Coronary artery (tissue), 2 donors: ENCODE measurements around the gene ACTR3C.
"Not testable (repeated sequence)": the region's sequence is repeated elsewhere in the genome, so short reads cannot be mapped to it uniquely, and the experiment has no call there.

Experiments used
- DNase-seq: peaks from one replicate; pipeline ENCODE4 v3.0.0-alpha.2; 2017; ENCODE audit warnings: low spot score
- H3K27ac ChIP-seq, 2 donors: fragments of 200-600 bp; sonication (generic); one replicate each; pipeline ENCODE4 v1.5.1; 2016 to 2019
- H3K4me3 ChIP-seq: fragments of 200-600 bp; sonication (generic); 2 replicates; pipeline ENCODE4 v1.5.1; 2016; ENCODE audit warnings: mild to moderate bottlenecking, moderate library complexity
- TF ChIP-seq, protein P1 (sequence below): fragments of 200-600 bp; sonication (generic); IDR thresholded peaks from one replicate; pipeline ENCODE4 v1.5.1; 2019; ENCODE audit warnings: antibody characterized with exemption

The ACTR3C gene

DNA sequence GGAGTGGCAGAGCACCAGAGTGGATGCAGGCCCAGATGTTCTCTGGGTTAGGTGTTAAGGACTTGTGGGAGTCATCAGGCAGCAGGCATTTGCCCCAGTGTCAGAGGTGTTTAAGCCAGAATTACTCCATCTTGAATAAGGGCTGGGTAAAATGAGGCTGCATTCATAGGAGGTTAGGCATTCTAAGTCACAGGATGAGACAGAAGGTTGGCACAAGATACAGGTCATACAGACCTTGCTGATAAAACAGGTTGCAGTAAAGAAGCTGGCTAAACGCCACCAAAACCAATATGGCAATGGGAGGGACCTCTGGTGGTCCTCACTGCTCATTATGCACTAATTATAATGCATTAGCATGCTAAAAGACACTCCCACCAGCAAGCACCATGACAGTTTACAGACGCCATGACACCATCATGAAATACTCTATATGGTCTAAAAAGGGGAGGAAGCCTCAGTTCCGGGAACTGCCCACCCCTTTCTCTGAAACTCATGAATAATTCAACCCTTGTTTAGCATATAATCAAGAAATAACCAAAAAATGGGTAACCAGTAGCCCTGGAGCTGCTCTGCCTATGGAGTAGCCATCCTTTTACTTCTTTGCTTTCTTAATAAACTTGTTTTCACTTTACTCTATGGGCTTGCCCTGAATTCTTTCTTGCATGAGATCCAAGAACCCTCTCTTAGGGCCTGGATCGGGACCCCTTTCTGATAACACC, 1.1 kb downstream of the ACTR3C start:
- no peak for DNase-seq
- TF ChIP-seq, protein P1, sequence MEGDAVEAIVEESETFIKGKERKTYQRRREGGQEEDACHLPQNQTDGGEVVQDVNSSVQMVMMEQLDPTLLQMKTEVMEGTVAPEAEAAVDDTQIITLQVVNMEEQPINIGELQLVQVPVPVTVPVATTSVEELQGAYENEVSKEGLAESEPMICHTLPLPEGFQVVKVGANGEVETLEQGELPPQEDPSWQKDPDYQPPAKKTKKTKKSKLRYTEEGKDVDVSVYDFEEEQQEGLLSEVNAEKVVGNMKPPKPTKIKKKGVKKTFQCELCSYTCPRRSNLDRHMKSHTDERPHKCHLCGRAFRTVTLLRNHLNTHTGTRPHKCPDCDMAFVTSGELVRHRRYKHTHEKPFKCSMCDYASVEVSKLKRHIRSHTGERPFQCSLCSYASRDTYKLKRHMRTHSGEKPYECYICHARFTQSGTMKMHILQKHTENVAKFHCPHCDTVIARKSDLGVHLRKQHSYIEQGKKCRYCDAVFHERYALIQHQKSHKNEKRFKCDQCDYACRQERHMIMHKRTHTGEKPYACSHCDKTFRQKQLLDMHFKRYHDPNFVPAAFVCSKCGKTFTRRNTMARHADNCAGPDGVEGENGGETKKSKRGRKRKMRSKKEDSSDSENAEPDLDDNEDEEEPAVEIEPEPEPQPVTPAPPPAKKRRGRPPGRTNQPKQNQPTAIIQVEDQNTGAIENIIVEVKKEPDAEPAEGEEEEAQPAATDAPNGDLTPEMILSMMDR = no peak
- Histone ChIP-seq H3K4me3 (peak overlapping the region; percentile 68), H3K27ac (no peak overlapping the region)

- Histone ChIP-seq H3K4me3 (no peak overlapping the region), H3K27ac (no peak overlapping the region)
- peak; percentile 58 for DNase-seq
- TF ChIP-seq, protein P1 = no peak
Measured at GRCh38 chr7:150321788-150322113, 1.6 kb downstream of the ACTR3C start.

GRCh38 chr7:150317748-150318444, 5.4 kb downstream of the ACTR3C start:
- TF ChIP-seq, protein P1 = no peak
- Histone ChIP-seq H3K27ac (no peak overlapping the region), H3K4me3 (no peak overlapping the region)
- DNase-seq = peak; percentile 8

DNA sequence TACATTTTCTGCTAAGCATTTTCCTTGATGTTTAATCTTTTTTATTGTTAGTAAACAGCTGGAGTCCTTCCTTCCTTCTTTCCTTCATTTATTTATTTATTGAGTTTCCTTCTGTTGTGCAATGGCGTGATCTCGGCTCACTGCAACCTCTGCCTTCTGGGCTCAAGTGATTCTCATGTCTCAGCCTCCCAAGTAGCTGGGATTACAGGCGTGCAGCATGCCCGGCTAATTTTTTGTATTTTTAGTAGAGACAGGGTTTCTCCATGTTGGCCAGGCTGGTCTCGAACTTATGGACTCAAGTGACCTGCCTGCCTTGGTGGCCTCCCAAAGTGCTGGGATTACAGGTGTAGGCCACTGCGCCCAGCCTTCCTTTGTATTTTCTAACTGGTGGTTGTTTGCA, 6.4 kb downstream of the ACTR3C start:
- H3K27ac ChIP-seq, H3K4me3 ChIP-seq: not testable (repeated sequence)
- DNase-seq = peak; percentile 5

DNA sequence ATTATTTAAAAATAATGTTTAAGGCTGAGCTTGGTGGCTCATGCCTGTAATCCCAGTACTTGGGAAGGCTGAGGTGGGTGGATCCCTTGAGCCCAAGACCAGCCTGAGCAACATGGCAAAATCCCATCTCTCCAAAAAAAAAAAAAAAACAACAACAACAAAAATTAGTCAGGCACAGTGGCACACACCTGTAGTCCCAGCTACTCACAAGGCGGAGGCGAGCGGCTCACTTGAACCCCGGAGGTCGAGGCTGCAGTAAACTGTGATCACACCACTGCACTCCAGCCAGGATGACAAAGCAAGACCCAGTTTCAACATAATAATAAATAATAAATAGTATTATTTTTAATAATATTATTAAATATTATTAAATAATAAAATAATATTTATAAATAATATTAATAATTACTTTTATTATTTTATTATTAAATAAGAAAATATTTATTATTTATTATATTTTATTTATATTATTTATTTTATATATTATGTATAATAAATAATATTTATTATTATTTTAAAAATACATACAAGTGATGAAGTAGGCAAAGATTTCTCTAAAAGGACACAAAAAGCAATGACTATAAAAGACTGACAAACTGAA, 8.6 kb downstream of the ACTR3C start:
- Histone ChIP-seq H3K4me3 (no peak overlapping the region), H3K27ac (no peak overlapping the region)
- TF ChIP-seq, protein P1 = no peak
- no peak for DNase-seq

DNA sequence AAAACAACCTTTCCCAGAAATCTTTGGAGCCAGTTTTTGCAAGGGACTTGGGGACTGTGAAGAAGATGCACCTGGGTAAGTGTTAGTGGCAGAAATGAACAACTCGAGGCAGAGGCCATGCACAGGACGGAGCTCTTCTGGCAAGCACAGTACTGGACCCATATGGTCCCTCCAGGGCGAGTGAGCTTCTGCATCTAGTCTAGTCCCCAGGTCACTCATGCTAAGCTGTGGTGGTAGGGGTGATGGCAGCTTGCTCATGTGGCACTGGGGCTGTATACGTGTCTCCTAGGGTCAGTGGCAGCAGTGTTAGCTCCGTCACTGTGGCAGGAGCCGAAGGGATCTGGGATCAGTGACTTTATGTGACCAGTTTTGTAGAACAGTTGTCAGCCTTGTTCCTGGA, 9.5 kb downstream of the ACTR3C start:
- DNase-seq = no peak

DNA sequence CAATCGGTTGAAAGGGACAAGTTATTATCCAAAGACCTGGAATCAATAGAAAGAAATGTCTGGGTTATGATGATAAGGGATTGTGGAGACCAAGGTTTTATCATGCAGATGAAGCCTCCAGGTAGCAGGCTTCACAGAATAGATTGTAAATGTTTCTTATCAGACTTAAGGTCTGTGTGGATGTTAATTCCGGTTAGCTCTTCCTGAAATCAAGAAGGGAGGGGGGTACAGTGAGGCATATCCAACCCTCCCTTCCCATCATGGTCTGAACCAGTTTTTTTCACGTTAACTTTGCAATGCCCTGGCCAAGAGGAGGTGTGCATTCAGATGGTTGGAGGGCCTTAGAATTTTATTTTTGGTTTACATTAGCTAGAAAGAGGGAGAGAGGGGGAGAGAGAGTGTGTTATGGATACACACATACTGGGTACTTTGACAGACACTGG, 10.0 kb downstream of the ACTR3C start:
- DNase-seq = no peak
- Histone ChIP-seq H3K27ac (no peak overlapping the region), H3K4me3 (no peak overlapping the region)
- TF ChIP-seq, protein P1 = no peak

More for the DNA sequence above, 9.5 kb downstream of the ACTR3C start:
- Histone ChIP-seq H3K4me3 (no peak overlapping the region), H3K27ac (no peak overlapping the region)
- TF ChIP-seq, protein P1 = no peak

GRCh38 chr7:150312649-150313366, 10.5 kb downstream of the ACTR3C start:
- not testable (repeated sequence) for H3K27ac ChIP-seq, DNase-seq, H3K4me3 ChIP-seq
